Astrocyte of the spinal cord (primary cell): ENCODE results near the gene METRNL.

Experiments used
- DNase-seq: peaks from one replicate; pipeline ENCODE4 v3.0.0; 2011; ENCODE audit warnings: low read depth, low spot score
- H3K4me3 ChIP-seq: 2 replicates; pipeline ENCODE4 v1.5.1; 2011; ENCODE audit warnings: low read depth, mild to moderate bottlenecking, low read length, moderate library complexity
- CTCF ChIP-seq: IDR thresholded peaks from 2 replicates; pipeline ENCODE4 v1.5.1; 2012; ENCODE audit warnings: low read depth, mild to moderate bottlenecking, low read length, inconsistent platforms
- in situ Hi-C: cut with HindIII; loops from 2 replicates; pipeline ENCODE4 v1.10.0; 2017; ENCODE audit warnings: low sequenced_read_pairs

Gene METRNL

DNA sequence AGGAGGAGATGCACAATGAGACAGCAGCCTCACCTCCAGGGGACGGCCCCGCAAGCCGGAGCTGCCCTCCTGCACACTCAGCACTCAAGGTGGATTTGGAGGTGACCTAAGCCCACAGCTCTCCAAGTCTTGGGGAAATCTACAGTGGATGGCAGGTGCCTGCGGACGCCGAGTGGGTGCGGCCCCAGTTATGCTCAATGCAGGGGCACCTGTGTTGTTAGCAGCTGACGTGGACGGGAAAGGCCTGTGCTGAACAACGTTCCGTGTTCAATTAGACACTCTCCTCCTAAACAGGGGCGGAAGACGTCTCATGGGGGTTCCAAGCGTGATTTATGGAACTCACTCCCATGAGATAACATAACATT is 22.0 kb upstream of the METRNL start:
- no peak for TF ChIP-seq CTCF
- in situ Hi-C loops, result no loop called here
- no peak for DNase-seq
- no peak overlapping the region for H3K4me3 ChIP-seq

DNA sequence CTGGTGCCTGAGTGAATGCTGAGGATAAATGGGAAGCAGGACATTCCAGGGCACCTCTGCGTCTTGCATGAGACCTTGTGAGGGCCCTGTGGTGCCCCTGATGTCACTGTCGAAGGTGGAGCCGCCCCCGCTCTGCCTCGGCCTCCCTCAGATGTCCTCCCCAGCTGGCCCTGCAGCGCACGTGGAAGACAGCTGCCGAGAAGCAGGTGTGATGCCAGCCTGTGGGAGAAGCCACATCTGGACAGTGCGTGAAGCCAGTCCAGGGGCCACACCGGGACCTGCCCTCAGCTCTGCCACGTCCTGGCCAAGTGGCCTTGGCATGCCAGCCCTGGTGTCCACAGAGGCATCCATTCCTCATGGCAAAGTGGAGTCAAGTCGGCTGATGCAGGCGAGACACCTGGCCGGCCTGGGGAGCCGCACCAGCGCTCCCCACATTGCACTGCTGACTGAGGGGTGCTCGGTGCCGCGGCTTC is 21.6 kb upstream of the METRNL start:
- DNase-seq, result no peak
- TF ChIP-seq CTCF, result no peak
- in situ Hi-C loops, result no loop called here
- H3K4me3 ChIP-seq, result no peak overlapping the region

- no peak for TF ChIP-seq CTCF
- no peak overlapping the region for H3K4me3 ChIP-seq
- DNase-seq, result no peak
- in situ Hi-C loops, result no loop called here
Observed at GRCh38 chr17:83058266-83058798, 21.1 kb upstream of the METRNL start.

DNA sequence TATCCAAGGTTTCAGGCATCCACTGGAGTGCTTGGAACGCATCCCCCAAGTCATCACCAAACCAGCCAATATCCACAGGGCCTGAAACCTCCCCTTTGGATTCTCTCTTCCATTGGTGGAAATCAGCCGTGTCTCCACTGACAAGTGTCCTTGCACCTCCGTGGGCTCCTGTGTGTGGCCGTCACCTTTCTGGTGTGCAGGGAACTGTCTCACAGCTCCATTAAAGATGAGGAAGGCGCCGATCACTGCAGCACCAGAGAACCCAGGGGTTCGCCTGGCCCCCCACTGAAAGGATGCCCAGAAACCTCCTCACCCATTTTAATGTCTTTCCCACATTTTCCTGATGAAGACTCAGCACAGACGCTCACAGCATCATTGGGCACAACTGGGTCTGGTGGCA is 17.8 kb upstream of the METRNL start:
- no peak for TF ChIP-seq CTCF
- in situ Hi-C loops, result no loop called here
- no peak for DNase-seq
- H3K4me3 ChIP-seq, result no peak overlapping the region

DNA sequence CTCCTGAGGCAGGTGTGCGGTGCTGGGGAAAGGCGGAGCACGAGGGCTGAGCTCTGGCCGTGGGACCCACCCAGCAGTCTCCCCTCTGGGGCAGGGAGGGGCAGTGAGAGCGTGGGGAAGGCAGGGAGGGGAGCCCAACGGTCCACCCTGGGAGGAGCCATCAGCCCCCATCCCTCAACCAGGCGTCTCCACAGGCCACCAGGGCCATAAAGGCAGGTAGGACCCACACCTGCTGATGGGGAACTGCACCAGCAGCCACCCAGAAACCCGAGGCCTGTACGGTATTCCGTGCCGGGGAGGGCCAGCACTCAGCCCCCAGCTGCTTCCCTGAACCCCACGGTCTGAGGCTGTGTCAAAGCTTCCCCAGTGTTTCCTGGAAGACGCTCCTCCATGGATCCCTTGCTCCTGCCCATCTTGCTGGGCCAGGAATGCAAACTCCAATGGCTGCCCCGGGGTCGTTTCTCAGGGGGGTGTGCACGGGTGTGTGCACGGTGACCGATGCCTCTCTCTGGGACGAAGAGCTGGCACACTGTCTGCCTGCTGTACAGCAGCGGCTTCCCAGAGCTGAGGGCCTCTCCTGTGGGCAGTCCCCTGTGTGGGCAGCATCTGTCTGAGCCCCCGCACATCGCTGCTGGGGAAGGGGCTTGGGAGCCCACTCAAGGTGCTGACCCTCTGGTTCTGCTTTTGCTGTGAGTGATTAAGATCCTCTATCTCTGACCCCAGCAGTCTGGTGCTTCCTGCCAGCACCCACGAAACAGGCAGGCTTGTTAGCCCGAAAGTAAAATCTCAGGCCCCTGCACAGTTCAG is 17.2 kb upstream of the METRNL start:
- H3K4me3 ChIP-seq, result no peak overlapping the region
- DNase-seq, result no peak
- TF ChIP-seq CTCF, result no peak
- in situ Hi-C loops, result no loop called here

DNA sequence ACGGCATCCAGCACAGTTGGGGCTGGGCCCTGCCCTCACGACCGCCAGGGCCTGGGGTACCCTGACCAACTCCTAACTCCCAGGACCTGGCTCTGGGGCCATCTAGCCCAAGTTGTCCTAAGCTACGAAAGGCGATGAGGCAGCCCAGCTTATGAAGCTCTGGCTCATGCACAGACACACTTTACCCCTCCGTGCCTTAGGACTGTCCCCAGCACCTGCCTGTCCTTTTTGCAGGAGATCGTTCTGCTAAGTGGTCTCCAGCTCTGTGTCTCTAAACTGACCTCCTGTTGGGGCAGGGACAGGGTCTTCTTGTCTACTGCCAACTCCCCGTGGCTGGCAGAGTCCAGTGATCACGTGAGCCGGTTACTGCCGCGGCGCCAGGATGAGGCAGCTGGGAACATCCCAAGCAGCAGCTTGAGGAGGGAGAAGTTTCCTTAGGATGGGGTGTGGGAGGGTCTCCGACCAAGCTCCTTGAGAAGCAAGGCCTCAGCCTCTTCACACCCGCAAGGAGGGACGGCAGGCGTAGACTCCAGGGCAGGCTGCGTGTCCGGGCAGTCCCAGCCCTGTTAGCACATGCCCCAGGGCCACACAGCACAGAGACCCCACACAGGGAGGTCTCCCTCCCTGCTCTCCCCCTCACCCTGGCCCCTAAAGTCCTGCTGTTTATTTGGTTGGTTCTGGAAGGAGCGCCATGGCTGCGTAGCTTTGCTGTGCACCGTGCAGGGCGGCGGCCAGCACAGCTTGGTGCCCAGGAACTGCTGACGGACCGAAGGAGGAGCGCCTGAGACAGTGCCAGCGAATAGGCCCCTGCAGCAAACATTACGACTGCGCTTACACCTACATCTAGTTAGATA is 16.4 kb upstream of the METRNL start:
- H3K4me3 ChIP-seq, result no peak overlapping the region
- no peak for DNase-seq
- in situ Hi-C loops, result no loop called here
- TF ChIP-seq CTCF, result no peak
